ENCODE measurements around the gene IL17D.

DNA sequence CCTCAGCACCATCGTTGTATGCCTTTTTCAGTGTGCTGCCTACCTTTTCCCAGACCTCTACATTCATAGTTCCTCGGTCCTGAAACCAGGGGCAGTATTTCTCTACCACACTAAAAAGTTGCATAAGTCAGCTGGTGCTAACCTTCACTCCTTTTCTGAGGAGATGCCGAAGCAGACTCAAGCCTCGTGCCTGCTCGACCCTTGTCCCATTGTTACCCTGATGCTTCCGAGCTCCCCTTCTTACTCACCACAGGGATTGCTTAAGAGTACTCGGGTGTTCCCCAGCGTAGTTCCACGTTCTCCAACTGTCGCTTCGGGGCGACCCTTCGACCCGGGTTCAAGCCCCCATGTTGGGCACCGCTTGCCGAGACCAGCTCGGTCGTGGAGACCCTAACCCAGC lies 19.0 kb upstream of the IL17D start:
- TF ChIP-seq CTCF (IDR thresholded peaks at IDR 0.05) (no peak), POLR2A (IDR thresholded peaks at IDR 0.05) (no peak)
